Stimulated activated effector memory CD8-positive, alpha-beta T cell treated with anti-CD3 and anti-CD28 coated beads, Interleukin-12 subunit alpha, Interleukin-12 subunit beta, amount 100 ng/mL, for 72 hours (primary cell): ENCODE results near the gene FOXL3.

Source experiments
- ATAC-seq: fragments of 150-1000 bp; cut with Tn5 transposase; 2 replicates; pipeline ENCODE4 v1.10.0; 2021
- DNase-seq, 2 donors: peaks; one replicate each; pipeline ENCODE4 v3.0.0; 2021 to 2022; ENCODE audit warnings: low spot score in 2 of 2
- H3K27ac Mint-ChIP-seq: one replicate; pipeline ENCODE4 v1.8.0; 2022; ENCODE audit warnings: mild to moderate bottlenecking, mixed read lengths
- H3K36me3 Mint-ChIP-seq: one replicate; pipeline ENCODE4 v1.8.0; 2022; ENCODE audit warnings: mild to moderate bottlenecking, mixed read lengths
- H3K4me1 Mint-ChIP-seq: one replicate; pipeline ENCODE4 v1.8.0; 2022; ENCODE audit warnings: mixed read lengths
- H3K4me3 Mint-ChIP-seq: one replicate; pipeline ENCODE4 v1.8.0; 2022; ENCODE audit warnings: mild to moderate bottlenecking, mixed read lengths
- H3K9me3 Mint-ChIP-seq: one replicate; pipeline ENCODE4 v1.8.0; 2022; ENCODE audit warnings: mixed read lengths

Gene FOXL3

GRCh38 chr7:251446-252175 is 38.4 kb upstream of the FOXL3 start:
- no peak for DNase-seq
- no peak for ATAC-seq
- Mint-ChIP-seq H3K9me3 (no peaks in the 10 kb centered on the region), H3K27ac (no peak overlapping the region), H3K4me1 (no peaks in the 10 kb centered on the region), H3K4me3 (no peak overlapping the region), H3K36me3 (peaks cover 4% of the 10 kb centered on the region)

GRCh38 chr7:252216-252965 is 37.6 kb upstream of the FOXL3 start:
- Mint-ChIP-seq H3K27ac (no peak overlapping the region), H3K36me3 (no peaks in the 10 kb centered on the region), H3K4me1 (no peaks in the 10 kb centered on the region), H3K9me3 (no peaks in the 10 kb centered on the region), H3K4me3 (no peak overlapping the region)
- DNase-seq, result no peak
- ATAC-seq, result no peak

DNA sequence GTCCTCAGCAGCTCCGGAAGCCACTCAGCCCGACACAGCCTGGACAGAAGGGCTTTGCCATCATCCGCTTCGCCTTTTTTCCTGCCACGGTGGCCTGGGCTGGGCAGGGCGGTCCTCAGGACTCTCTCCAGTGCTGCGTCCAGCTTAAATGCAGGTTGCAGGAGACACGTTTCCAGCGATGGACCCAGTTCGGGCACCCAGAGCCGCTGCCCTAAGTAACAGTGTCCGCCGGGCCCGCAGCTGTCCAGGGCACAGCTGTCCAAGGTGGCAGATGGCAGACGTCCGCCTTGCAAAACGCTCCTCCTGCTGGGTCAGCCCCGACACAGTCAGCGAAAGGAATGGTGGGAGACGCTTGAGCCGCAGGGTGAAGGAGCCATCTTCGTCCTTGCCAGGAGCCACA is 37.0 kb upstream of the FOXL3 start:
- H3K4me3 Mint-ChIP-seq, result no peak overlapping the region
- no peak overlapping the region for H3K27ac Mint-ChIP-seq
- H3K9me3 Mint-ChIP-seq, result no peaks in the 10 kb centered on the region
- H3K36me3 Mint-ChIP-seq, result no peaks in the 10 kb centered on the region
- H3K4me1 Mint-ChIP-seq, result no peaks in the 10 kb centered on the region
- ATAC-seq, result no peak
- DNase-seq, result no peak

- no peak overlapping the region for H3K27ac Mint-ChIP-seq
- H3K4me1 Mint-ChIP-seq, result no peaks in the 10 kb centered on the region
- no peak overlapping the region for H3K4me3 Mint-ChIP-seq
- H3K9me3 Mint-ChIP-seq, result no peaks in the 10 kb centered on the region
- no peak for DNase-seq
- no peaks in the 10 kb centered on the region for H3K36me3 Mint-ChIP-seq
- ATAC-seq, result no peak
Observed at GRCh38 chr7:253581-254336, 36.2 kb upstream of the FOXL3 start.

- ATAC-seq, result no peak
- Mint-ChIP-seq H3K36me3 (peaks cover 5% of the 10 kb centered on the region), H3K4me1 (no peaks in the 10 kb centered on the region), H3K4me3 (no peak overlapping the region), H3K9me3 (no peaks in the 10 kb centered on the region), H3K27ac (no peak overlapping the region)
- DNase-seq, result no peak
Observed at GRCh38 chr7:254337-255037, 35.5 kb upstream of the FOXL3 start.

DNA sequence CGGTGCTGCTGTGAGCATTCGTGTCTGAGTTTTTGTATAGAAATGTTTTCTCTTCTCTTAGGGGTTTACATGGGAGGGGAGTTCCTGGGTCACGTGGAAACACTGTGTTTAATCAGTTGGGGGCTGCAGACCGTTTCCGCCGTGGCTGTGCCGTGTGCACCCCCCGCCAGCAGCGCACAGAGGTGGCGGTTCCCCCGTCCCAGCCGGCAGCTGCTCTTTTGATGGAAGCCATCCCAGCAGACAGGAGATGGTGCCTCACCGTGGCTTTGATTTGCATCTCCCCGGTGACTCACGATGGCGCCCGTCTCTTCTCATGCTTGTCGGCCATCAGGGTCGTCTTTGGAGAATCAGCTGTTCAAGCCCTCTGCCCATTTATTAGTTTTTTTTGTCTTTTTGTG is 34.9 kb upstream of the FOXL3 start:
- no peak for ATAC-seq
- no peak overlapping the region for H3K27ac Mint-ChIP-seq

DNA sequence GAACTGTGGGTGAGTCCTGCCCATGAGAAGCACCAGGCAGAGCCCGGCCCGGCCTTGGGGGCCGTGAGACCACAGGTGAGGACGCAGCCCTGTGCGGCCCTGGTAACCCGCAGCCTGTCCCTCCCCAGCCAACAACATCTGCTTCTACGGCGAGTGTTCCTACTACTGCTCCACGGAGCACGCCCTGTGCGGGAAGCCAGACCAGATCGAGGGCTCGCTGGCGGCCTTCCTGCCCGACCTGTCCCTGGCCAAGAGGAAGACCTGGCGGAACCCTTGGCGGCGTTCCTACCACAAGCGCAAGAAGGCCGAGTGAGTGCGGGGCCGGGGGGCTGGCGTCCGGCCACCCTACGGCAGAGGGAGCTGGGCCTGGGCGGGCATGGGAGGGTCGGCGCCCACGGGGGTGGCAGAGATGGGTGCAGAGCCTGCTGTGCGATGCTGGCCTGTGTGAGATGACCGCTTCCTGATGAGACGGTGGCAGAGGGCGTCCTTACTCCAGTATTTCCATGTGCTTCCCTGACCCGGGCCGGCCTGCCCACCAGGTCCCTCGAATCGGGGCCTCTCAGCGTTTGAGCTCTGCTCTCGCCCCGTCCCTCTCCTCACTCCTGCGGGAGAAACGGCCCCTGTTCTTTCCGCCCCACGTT is 34.1 kb upstream of the FOXL3 start:
- no peak for DNase-seq
- no peaks in the 10 kb centered on the region for H3K4me1 Mint-ChIP-seq
- H3K9me3 Mint-ChIP-seq, result no peaks in the 10 kb centered on the region
- H3K4me3 Mint-ChIP-seq, result no peak overlapping the region
- ATAC-seq, result no peak
- H3K27ac Mint-ChIP-seq, result no peak overlapping the region
- peaks cover 7% of the 10 kb centered on the region for H3K36me3 Mint-ChIP-seq

More for the DNA sequence above, 34.9 kb upstream of the FOXL3 start:
- Mint-ChIP-seq H3K4me3 (no peak overlapping the region), H3K4me1 (no peaks in the 10 kb centered on the region), H3K9me3 (no peaks in the 10 kb centered on the region), H3K36me3 (peaks cover 7% of the 10 kb centered on the region)
- DNase-seq, result no peak

GRCh38 chr7:256461-256940 is 33.5 kb upstream of the FOXL3 start:
- Mint-ChIP-seq H3K36me3 (peaks cover 7% of the 10 kb centered on the region), H3K4me1 (peaks cover under 1% of the 10 kb centered on the region), H3K4me3 (no peak overlapping the region), H3K27ac (no peak overlapping the region), H3K9me3 (no peaks in the 10 kb centered on the region)
- ATAC-seq (no peak), DNase-seq (no peak)

- peaks cover 7% of the 10 kb centered on the region for H3K4me1 Mint-ChIP-seq
- no peak overlapping the region for H3K27ac Mint-ChIP-seq
- H3K4me3 Mint-ChIP-seq, result no peak overlapping the region
- DNase-seq (no peak), ATAC-seq (no peak)
- H3K9me3 Mint-ChIP-seq, result no peaks in the 10 kb centered on the region
- H3K36me3 Mint-ChIP-seq, result peaks cover 7% of the 10 kb centered on the region
Observed at GRCh38 chr7:256981-257646, 32.9 kb upstream of the FOXL3 start.

- H3K4me1 Mint-ChIP-seq, result peaks cover 12% of the 10 kb centered on the region
- no peak for ATAC-seq
- H3K36me3 Mint-ChIP-seq, result peaks cover 12% of the 10 kb centered on the region
Observed at GRCh38 chr7:257647-257992, 32.4 kb upstream of the FOXL3 start.

GRCh38 chr7:258476-259190 is 31.3 kb upstream of the FOXL3 start:
- DNase-seq, result no peak
- peaks cover 13% of the 10 kb centered on the region for H3K4me1 Mint-ChIP-seq
- ATAC-seq, result no peak
- H3K36me3 Mint-ChIP-seq, result peaks cover 12% of the 10 kb centered on the region
- H3K4me3 Mint-ChIP-seq, result no peak overlapping the region
- no peak overlapping the region for H3K27ac Mint-ChIP-seq
- H3K9me3 Mint-ChIP-seq, result peaks cover 2% of the 10 kb centered on the region

More at GRCh38 chr7:257647-257992, 32.4 kb upstream of the FOXL3 start:
- DNase-seq, result no peak
- no peak overlapping the region for H3K4me3 Mint-ChIP-seq
- no peak overlapping the region for H3K27ac Mint-ChIP-seq
- H3K9me3 Mint-ChIP-seq, result peaks cover 2% of the 10 kb centered on the region

DNA sequence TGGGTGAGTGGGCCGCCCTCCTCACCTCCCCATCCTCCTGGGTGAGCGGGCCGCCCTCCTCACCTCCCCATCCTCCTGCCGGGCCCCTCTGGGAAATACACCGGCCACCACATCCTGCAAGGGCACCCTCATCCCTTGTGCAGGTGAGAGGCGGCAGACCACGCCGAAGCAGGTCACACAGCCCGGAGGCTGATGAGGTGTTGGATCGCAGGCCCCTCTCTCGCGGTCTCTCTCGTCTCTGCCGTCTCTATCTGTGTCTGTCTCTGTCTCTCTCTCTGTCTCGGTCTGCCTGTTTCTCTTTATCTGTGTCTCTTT is 30.8 kb upstream of the FOXL3 start:
- H3K9me3 Mint-ChIP-seq, result peaks cover 2% of the 10 kb centered on the region
- H3K36me3 Mint-ChIP-seq, result peaks cover 12% of the 10 kb centered on the region
- H3K4me1 Mint-ChIP-seq, result peaks cover 17% of the 10 kb centered on the region
- DNase-seq (no peak), ATAC-seq (no peak)
- H3K4me3 Mint-ChIP-seq, result no peak overlapping the region
- peak overlapping the region; percentile 4 for H3K27ac Mint-ChIP-seq

GRCh38 chr7:259751-260405 is 30.1 kb upstream of the FOXL3 start:
- H3K36me3 Mint-ChIP-seq, result peaks cover 12% of the 10 kb centered on the region
- peaks cover 4% of the 10 kb centered on the region for H3K9me3 Mint-ChIP-seq
- H3K4me1 Mint-ChIP-seq, result peaks cover 23% of the 10 kb centered on the region
- H3K4me3 Mint-ChIP-seq, result no peak overlapping the region
- no peak for DNase-seq
- peak overlapping the region; percentile 4 for H3K27ac Mint-ChIP-seq
- ATAC-seq, result no peak
